Measurements from ENCODE around the gene CLSTN3. TPM values are rescaled to one million over a fixed set of nuclear protein-coding genes. Genes with fewer than 3 reads are reported as not detected.

Gene CLSTN3
- total RNA-seq, 1 donor from 2014 or later = 46.2 TPM

DNA sequence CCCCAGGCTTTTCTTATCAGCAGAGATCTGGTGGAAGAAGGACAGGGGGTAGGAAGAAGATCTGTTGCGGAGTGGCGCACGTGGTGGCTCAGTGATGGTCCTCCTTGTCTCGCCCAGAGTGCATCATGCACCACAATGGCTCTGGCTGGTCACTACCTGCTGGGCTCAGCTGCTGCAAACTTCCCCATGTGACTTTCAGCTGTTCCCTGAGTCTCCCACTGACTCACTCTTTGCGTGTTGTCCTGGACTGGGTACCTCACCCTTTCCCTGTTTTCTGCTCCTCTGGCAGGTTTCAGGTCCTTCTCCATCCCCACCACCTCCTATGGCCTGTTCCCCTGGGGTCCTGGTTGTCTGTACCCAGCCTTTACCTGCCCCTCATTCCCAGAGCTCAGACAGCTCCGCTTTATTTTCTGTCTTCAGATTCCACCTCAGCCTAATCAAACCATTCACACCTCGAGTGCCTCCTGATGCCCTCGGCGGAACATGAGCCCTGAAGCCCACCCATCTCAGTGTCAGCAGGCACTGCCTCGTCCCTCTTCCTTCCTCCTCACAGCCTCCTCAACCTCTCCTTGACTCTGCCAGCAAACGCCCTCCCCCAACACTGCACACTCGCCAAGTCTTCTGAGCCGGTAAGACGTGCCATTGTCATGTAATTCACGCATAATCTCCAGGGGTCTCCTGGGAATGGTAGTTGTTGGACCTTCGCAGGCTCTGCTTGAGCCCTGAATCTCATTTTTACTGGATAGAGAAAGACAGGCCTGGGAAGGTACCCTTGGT is 39.8 kb upstream of the CLSTN3 start:
- Histone ChIP-seq H3K27ac (peak overlapping the region; percentile 94), H3K27me3 (no peaks in the 10 kb centered on the region), H3K36me3 (peaks cover 0 to 36% of the 10 kb centered on the region in 2 donors), H3K4me3 (peak overlapping the region; percentile 60 to 68), H3K4me1 (peaks cover 53% of the 10 kb centered on the region), H3K9me3 (no peaks in the 10 kb centered on the region)
- DNase-seq (ENCODE audit: extremely low spot score in 2 of 2) = no peak
- intact Hi-C loops (cut with DNase I) = loop anchor here (5.0 kb wide), 1 partner anchor 148 kb away; the partner anchor contains the start of genes C12orf57 and RNU7-1
- TF ChIP-seq POLR2A (IDR thresholded peaks at IDR 0.05) = no peak
- no peak for TF ChIP-seq CTCF (IDR thresholded peaks at IDR 0.05)
- TF ChIP-seq POLR2AphosphoS5 (IDR thresholded peaks at IDR 0.05; ENCODE audit: insufficient read depth in 1 of 2, low read depth in 1 of 2) = peak in 1 of 2 donors; percentile 41

- no peaks in the 10 kb centered on the region for H3K27me3 ChIP-seq
- peak overlapping the region; percentile 60 to 68 for H3K4me3 ChIP-seq
- H3K9me3 ChIP-seq = no peaks in the 10 kb centered on the region
- H3K36me3 ChIP-seq = peaks cover 0 to 28% of the 10 kb centered on the region in 2 donors
- H3K27ac ChIP-seq = peak overlapping the region; percentile 94
- no peak for DNase-seq (ENCODE audit: extremely low spot score in 2 of 2)
- intact Hi-C loops (cut with DNase I) = loop anchor here (5.0 kb wide), 1 partner anchor 149 kb away; the partner anchor contains the start of genes C12orf57 and RNU7-1
- peaks cover 53% of the 10 kb centered on the region for H3K4me1 ChIP-seq
- no peak for TF ChIP-seq POLR2AphosphoS5 (IDR thresholded peaks at IDR 0.05; ENCODE audit: insufficient read depth in 1 of 2, low read depth in 1 of 2)
- no peak for TF ChIP-seq CTCF (IDR thresholded peaks at IDR 0.05)
- no peak for TF ChIP-seq POLR2A (IDR thresholded peaks at IDR 0.05)
Measured at GRCh38 chr12:7091171-7091570, 39.0 kb upstream of the CLSTN3 start.

- DNase-seq (ENCODE audit: extremely low spot score in 2 of 2) = no peak
- intact Hi-C loops (cut with DNase I) = loop anchor here (1.0 to 5.0 kb wide), 2 partner anchors 31 to 149 kb away; partner anchors contain the start of genes C12orf57, C1S and RNU7-1
- TF ChIP-seq POLR2A (IDR thresholded peaks at IDR 0.05) (peak in 1 of 2 donors; percentile 8), POLR2AphosphoS5 (IDR thresholded peaks at IDR 0.05; ENCODE audit: insufficient read depth in 1 of 2, low read depth in 1 of 2) (no peak)
- H3K27ac ChIP-seq = peak overlapping the region; percentile 94
- H3K4me3 ChIP-seq = peak overlapping the region; percentile 60 to 68
- H3K36me3 ChIP-seq = peaks cover 0 to 27% of the 10 kb centered on the region in 2 donors
- H3K27me3 ChIP-seq = no peaks in the 10 kb centered on the region
- peaks cover 53% of the 10 kb centered on the region for H3K4me1 ChIP-seq
- no peaks in the 10 kb centered on the region for H3K9me3 ChIP-seq
Measured at GRCh38 chr12:7091660-7092228, 38.4 kb upstream of the CLSTN3 start.

DNA sequence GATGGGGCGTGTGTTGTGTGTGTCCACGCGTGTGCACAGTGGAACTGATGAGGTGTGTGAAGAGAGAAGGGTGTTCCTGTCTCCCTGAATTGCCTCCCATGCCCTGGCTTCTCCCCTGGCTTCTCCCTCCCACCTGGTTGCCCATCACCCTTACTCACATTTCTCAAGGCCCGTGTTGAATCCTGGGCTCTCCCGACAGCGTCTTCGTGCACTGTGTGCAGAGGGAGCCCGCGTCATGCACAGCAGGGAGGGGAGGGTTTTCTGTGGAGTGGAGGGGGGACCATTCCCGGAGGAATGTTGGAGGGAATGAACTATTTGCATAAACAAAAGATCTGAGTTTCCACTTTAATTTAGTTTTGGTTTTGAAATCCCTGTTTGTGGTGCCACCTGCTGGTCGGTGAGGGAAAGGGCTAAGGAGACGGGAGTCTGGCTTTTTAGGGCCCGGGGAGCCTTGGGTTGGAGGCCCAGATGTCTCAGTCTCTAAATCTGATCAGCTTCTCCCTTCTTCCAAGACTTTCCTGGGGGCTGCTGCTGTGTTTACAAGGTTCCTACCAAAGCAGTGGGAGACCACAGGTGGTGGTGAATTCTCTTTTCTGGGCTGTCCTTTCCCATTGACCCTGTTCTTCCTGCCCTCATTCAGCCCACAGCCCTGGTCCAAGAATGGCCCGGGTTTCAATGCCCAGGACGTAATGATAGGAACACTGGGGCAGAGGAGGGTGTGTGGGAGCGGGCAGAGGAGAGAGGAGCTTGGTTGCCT is 37.8 kb upstream of the CLSTN3 start, which contains the start of gene C1R:
Gene C1R (minus strand): TSS at position 217 of the 757 bp plus-strand sequence. CDS start 57 bp downstream, at position 160.
- H3K27me3 ChIP-seq = no peaks in the 10 kb centered on the region
- DNase-seq (ENCODE audit: extremely low spot score in 2 of 2) = no peak

More for the DNA sequence above, 37.8 kb upstream of the CLSTN3 start, which contains the start of gene C1R:
- intact Hi-C loops (cut with DNase I) = loop anchor here (1.0 to 5.0 kb wide), 2 partner anchors 32 to 150 kb away; partner anchors contain the start of genes C12orf57, C1S and RNU7-1
- TF ChIP-seq POLR2AphosphoS5 (IDR thresholded peaks at IDR 0.05; ENCODE audit: insufficient read depth in 1 of 2, low read depth in 1 of 2) (peak; percentile 91 to 94), CTCF (IDR thresholded peaks at IDR 0.05) (peak; percentile 80 to 95 (median 89)), POLR2A (IDR thresholded peaks at IDR 0.05) (peak in 1 of 2 donors; percentile 81)
- Histone ChIP-seq H3K36me3 (peaks cover 0 to 21% of the 10 kb centered on the region in 2 donors), H3K9me3 (no peaks in the 10 kb centered on the region), H3K4me1 (peaks cover 53% of the 10 kb centered on the region), H3K27ac (peak within 1 kb of the TSS; percentile 94), H3K4me3 (peak within 1 kb of the TSS; percentile 60 to 68)
